Activated CD8-positive, alpha-beta memory T cell treated with anti-CD3 and anti-CD28 coated beads for 48 hours (primary cell): ENCODE results near the gene KIT.

ENCODE experiments used
- DNase-seq, 3 experiments: peaks; one replicate each; pipeline ENCODE4 v3.0.0-alpha.2; 2020; ENCODE audit warnings: low read depth in 2 of 3, low spot score in 2 of 3

KIT gene

DNA sequence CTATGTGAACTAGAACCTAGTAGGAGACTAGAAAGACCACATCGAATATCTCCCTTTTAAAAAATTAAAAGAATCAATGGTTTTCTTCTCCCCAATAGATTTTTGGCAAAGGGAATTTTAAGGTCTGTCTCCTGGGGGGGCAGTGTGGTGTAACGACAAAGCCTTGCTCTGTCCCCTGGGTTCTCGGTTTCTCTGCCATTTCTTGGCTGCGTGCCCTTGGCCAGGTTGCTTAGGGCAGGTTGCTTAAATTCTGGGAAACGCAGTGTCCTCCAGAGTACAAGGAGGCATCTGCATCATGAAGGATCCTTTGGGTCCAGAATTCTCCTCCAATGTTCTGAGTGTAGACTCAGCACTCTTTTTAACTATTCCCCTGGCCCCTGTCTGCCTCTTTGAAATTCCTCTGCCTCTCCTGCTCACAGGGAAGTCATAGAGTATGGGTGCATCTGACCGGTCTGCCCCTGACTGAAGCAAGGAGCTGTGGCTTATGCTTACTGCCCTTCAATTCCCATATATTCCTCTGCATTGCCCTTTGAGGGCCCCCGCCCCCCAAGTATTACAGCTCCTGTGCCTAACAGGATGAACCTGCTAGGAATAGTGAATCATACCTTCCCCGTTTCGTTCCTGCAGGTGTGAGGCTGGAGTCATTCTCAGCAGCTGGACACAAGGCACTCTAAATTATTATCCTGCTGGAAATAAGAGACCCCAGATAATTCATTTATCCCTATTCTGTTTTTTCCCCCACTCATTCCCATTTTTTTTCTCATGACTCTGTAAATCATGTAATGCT is 2.2 kb downstream of the KIT start:
- no peak for DNase-seq

GRCh38 chr4:54660591-54660990 is 2.8 kb downstream of the KIT start:
- no peak for DNase-seq

DNA sequence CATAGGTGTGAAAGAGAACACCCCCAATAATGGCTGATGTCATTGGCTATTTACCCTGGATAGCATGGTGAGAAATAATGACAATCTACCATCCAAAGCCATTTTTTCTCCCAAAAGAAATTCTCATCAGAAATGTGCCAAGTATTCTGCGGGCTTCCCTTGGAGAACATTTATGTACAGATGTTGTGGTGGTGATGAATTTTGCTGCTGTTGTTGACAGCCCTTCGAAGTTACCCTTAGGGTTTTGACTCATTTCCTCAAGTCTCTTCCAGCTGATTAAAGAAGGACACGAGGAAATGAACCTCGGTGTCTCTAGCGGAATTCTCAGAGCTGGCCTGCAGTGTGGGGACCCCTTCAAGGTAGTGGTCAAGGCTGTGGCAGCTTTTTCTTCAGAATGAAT is 3.4 kb downstream of the KIT start:
- DNase-seq: no peak

DNA sequence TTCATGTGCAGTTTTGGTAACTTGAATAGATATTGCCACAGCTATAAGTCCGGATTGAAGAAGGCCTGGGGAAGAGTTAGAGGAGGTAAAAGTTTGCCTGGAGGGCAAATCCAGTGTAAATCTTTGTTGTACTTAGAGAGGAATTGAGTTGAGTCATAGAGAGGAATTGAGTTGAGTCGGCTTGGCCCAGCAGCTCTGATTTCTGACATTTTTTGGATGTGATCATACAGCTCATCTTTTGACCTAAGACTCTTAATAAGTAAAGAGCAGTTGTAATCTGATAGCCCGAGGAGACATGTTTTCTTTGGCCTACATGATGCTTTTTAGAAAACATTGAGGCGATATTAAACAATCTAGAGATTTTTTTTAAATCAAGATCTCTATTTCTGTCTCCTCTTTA is 3.9 kb downstream of the KIT start:
- no peak for DNase-seq

DNA sequence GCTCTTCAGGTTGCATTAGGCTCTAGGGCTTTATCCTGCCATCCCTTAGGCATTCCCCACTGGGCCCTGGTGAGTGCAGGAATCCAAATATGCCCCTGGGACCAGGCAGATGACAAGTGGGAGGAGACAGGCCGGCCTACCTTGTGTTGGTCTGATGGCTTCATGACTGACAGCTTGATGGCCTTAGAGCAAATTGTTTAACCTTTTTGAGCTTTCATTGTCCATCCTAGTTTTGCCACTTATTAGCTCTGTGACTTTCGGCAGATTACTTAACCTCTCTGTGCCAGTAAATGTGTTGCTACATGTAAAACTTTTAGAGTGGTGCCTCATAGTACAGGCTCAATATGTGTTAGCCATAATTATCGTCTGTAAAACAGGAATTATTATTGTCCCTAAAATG is 4.4 kb downstream of the KIT start:
- no peak for DNase-seq

GRCh38 chr4:54662901-54663585 is 5.3 kb downstream of the KIT start:
- no peak for DNase-seq

DNA sequence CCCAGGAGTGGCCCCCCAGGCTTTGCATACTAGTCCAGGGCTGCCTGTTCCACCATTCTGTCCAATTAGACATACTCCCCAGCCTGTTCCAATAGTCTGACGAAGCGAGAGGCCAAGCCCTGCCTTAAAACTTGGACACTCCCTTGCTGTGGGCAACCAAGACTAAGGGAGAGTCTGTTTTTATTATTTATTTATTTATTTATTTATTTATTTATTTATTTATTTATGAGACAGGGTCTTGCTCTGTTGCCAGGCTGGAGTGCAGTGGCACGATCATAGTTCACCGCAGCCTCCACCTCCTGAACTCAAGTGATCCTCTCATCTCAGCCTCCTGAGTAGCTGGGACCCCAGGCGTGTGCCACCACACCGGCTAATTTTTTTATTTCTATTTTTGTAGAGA is 6.6 kb downstream of the KIT start:
- DNase-seq: no peak

GRCh38 chr4:54668014-54668611 is 10.4 kb downstream of the KIT start:
- no peak for DNase-seq

- DNase-seq: no peak
Observed at GRCh38 chr4:54669831-54670230, 12.1 kb downstream of the KIT start.

DNA sequence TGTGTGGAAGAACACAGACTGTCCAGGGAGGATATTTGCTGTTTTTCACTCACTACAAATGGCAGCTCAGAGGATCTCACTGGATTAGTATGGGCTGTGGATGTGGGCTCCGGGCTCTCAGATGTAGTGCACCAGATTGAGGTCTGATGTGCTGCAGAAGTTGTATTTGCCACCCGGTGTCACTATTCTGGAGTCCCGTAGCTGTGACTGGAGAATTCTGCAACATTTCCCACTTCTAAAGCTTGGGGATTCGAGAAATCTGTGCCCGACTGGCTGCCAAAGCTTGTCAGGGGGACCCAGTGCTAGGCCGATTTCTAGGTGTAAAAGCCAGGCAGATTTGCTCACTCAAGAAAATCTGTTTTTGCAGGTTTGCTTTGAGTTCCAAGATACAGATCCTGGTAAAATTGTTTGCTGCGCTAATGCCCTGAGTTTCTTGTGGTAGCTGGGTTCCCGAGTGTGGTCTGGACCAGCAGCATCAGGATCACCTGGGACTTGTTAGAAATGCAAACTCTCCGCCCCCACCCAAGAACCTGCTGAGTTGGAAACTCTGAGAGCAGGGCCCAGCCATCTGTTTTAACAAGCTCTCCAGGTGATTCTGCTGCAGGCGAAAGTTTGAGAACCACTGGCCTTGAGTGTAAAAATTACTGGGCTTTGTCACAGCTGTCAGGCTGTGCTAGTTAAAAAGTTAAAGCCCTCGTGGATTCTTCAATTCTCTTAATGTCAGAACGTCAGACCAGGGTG is 18.1 kb downstream of the KIT start:
- no peak for DNase-seq

GRCh38 chr4:54676658-54677057 is 18.9 kb downstream of the KIT start:
- DNase-seq: no peak

DNA sequence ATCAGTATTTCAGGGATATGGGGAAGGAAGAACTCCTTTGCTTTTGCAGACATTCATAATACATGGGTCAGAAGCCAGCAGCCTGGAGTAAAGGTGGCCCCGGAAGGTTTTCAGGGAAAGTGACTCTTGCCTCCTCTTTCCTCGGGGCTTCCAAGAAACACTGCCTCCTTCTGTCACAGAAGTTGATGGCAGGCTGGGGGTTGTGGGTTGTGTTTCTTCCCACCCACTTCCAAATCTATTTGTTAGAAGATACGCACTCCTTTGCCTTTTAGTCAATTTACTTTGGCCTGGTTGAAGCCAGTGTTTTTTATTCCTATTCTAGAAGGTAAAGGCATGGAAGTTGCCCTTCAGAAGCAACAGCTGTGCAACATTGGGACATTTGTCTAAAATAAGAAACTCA is 19.7 kb downstream of the KIT start:
- no peak for DNase-seq

DNA sequence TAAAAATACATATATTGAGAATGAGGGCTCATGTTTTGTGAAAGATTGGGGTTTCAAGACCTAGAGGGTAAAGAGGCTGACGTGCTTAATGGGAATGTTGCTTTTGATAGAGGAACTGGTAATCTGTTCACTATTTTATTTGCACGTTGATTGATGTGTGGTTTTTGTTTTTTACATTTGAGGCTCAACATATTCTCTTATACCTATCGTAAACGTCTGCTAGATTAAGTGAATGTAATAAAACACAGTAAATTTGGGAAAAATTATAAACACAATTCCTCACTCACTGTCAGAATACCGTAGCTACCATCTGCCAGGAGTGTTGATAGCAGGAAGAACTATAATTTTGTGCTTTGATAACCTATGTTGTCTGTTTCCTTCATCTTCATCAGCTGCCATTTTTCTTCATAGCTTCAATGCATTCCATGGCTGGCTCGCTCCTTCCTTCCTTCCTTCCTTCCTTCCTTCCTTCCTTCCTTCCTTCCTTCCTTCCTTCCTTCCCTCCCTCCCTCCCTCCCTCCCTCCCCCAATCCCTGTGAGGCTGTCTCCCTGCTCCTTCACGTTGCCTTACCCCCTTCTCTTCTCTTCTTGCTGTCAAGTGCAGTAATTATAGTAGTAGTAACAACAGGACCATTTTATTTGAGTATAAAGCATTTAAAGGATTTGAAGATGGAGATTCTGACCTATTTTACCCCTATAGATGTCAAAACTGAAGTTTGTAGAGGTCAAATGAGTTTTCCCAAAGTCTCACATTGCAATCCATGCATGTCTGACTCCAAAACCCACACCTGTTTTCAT is 20.3 kb downstream of the KIT start:
- DNase-seq: no peak

DNA sequence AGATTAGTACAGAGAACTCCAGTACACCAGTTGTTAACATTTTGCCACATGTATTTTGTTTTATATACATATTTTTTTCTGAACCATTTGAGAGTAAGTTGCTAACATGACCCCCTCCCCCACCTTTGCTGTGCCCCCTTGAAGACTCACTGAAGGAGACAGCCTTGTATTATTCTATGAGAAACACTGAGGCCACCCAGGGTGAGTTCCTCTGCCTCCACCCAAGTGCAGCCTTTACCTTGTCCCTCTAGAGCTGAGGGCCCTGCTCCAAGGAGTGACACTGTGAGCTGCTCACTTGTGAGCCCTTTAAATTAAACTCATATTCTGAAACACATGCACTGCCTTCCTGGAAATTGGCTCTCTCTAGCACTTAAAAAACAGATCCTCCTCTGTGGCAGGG is 21.1 kb downstream of the KIT start:
- DNase-seq: no peak

- DNase-seq: no peak
Observed at GRCh38 chr4:54679813-54680212, 22.1 kb downstream of the KIT start.

DNA sequence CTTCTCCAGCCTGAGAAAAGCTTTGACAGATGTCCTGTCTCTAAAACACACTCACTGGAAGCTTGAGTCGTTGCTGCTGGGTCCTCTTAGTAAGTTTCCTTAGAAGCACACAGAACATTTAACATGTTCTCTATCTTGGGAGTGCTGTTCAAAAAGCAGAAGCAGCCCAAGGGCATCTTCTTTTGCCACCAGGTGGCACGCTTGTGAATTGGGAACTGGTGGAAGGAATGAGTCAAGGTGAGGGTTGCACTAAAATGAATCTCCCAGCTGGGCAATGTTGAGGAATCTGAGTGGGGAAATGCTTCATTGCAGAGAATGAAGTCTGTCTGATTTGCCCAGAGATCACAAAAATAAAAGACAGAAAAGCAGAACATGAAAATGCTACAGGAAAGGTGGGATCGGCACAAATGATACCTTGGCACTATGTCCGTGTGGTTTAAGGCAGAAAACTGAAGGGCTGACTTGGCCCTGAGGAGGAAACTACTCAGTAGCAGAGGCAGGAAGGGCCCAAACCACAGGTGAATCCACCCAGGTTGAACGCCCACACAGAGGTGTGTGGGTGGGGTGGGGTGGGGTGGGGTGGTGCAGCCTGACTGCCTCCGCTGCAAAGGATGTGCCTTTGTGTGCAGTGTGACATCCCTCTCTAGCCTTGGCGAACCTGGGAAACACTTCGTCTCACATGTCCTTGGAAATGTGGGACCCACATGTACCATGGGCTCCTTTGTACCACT is 26.0 kb downstream of the KIT start:
- DNase-seq: no peak

- DNase-seq: no peak
Observed at GRCh38 chr4:54685810-54686209, 28.1 kb downstream of the KIT start.

DNA sequence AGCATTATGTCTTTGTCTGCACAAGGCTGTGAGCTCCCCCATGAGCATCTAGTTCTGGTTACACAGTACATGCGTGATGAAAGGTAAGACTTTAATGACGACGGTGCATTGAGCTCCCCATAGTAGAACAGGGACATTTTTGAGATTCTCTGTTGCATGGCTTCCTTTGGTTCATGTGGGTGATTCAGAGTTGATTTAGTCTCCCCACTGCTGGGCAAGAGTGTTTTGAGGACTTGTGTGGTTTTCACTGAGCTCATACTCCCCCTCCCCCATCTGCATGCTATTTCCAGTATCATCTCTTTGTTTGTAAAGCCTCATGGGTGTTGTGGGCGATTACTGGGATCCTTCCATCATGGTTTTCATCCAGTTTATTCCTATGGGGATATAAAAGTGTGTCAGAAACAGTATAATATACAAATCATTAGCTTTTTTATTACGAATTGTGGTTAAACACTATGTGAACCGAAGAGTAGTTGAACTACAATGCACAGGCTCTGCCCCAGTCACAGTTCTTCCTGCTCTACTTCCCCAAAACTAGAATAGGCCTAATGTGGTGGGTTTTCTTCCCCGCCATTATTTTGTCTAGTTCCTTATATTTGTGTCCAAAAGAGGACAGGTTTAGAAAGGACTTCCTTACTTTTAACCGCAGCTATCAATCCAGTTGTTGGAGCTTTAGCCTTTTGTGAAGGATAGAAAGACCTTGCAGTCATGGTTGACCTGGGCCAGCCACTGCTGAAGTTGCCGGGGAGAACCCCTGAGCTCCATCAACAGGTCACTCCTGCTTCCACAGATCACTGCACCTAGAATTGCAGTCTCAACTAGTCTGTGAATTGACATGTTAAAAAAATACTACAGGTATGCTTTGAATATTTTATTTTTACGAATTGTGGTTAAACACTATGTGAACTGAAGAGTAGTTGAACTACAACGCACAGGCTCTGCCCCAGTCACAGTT is 30.4 kb downstream of the KIT start:
- DNase-seq: no peak

DNA sequence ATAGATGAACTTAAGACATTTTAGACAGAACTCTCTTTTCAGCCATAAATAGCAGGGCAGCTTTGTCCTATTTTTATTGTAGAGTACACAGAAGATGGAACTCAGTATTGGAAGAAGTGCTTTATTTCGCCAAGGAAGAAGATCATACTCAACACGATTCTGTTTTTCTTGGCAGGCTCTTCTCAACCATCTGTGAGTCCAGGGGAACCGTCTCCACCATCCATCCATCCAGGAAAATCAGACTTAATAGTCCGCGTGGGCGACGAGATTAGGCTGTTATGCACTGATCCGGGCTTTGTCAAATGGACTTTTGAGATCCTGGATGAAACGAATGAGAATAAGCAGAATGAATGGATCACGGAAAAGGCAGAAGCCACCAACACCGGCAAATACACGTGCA is 37.6 kb downstream of the KIT start:
- no peak for DNase-seq
